NCI-H1694 (cell line): ENCODE measurements around the gene SAGE1.
"Not testable (repeated sequence)": the region's sequence is repeated elsewhere in the genome, so short reads cannot be mapped to it uniquely, and the experiment has no call there.

Source experiments
- DNase-seq: peaks from one replicate; lab custom pipeline; 2025; lab: John Stamatoyannopoulos, UW

SAGE1 gene

DNA sequence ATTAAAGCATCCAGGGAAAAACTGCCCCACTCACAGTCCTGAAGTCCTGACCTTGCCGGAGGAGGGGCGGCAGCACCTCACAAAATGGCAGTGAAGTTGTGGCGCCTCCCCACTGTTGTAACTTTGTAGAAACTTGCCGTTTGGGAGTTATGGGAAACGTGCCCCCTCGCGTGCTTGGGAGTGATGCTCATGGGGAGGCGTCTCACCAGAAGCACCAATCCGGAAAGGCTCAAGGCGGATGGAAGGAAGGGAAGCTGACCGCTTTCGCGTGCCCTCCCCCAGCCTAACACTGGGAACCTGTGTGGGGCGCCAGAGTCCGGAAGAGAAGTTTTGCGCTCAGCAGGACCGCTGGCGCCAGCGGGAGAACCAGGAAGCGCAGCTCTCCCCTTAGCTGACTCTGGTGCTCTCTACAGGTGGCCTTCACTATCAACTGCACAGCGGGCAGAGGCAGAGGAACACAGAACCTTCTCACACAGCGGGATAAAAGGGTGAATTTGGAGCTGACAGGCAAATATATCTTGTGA is at the start of gene SAGE1, which contains the start of gene CT45A10:
SAGE1 (plus strand) TSS at position 423 of the 524 bp plus-strand sequence. CDS start 2,527 bp downstream, outside the sequence.
CT45A10 (minus strand) TSS at position 151 of the 524 bp plus-strand sequence. CDS start 8,100 bp downstream, outside the sequence.
- no peak for DNase-seq

GRCh38 chrX:135854438-135854837 is 39.1 kb upstream of the SAGE1 start, which contains the start of gene CT45A8:
CT45A8 (minus strand) TSS chrX:135854538; CDS start chrX:135850783, 3,755 bp downstream.
- not testable (repeated sequence) for DNase-seq

- not testable (repeated sequence) for DNase-seq
Measured at GRCh38 chrX:135871712-135872111, 21.8 kb upstream of the SAGE1 start, which contains the start of gene CT45A9. CT45A9 (minus strand) TSS chrX:135871812; CDS start chrX:135868061, 3,751 bp downstream.

DNA sequence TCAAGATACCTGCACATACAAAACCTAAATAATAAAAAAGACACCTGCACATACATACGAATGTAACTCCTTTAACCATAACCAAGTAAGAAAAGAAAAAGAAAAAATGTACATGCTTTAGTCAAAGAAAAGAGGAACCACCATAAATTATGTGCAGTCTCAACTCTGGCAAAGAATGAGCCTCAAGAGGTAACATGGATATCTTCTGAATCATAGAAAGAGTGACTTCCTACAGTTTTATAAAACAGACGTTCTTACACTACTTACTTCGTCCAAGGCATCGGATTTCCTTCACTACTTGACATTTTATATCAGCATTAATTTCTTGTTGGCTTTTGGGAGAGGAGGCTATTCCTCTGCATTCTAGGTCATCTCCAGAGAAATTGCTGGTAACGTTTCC is 10.8 kb upstream of the SAGE1 start:
- not testable (repeated sequence) for DNase-seq

DNA sequence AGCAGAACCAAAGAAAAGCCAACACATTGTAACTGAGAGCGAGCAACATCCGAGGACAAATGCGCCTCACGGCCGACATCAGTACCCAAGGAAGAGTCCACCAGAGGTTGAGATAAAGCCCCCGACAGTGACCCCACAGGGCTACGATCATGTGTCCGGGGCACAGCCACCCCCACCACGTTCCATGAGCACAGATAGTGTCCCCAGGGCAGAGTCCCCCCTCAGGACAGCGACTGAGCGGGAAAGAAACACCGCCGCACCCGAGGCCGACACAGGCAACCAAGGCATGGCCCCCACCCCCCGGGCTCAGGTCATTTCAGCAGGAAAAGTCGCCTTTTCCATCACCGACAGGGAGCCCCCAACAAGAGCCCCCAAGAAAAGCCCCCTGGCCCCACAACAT is 5.3 kb upstream of the SAGE1 start:
- not testable (repeated sequence) for DNase-seq

GRCh38 chrX:135888976-135889375 is 4.5 kb upstream of the SAGE1 start:
- DNase-seq = peak; percentile 11

DNA sequence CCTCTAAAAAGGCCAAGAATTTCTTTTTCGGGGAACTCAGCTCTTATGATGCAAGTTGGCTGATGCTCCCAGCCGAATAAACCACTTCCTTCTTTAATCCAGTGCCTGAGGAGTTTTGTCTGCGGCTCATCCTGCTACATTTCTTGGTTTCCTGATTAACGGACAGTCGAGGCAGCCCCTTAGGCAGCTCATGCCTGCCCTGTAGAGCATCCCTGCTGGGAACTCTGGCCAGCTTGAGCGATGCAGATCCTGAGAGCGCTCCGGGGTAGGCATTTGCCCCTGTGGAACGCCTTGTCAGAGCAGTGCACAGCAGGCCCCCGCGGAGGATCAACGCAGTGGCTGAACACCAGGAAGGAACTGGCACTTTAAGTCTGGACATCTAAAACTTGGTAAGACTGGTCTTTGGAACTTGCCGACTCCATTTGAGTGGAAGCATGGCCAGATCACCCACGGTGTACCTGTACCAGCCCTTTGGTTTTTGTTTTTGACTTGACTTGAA is 3.4 kb upstream of the SAGE1 start:
- DNase-seq = no peak

- DNase-seq = no peak
Measured at GRCh38 chrX:135892781-135893180, 735 bp upstream of the SAGE1 start.

- no peak for DNase-seq
Measured at GRCh38 chrX:135910251-135910650, 16.7 kb downstream of the SAGE1 start.

DNA sequence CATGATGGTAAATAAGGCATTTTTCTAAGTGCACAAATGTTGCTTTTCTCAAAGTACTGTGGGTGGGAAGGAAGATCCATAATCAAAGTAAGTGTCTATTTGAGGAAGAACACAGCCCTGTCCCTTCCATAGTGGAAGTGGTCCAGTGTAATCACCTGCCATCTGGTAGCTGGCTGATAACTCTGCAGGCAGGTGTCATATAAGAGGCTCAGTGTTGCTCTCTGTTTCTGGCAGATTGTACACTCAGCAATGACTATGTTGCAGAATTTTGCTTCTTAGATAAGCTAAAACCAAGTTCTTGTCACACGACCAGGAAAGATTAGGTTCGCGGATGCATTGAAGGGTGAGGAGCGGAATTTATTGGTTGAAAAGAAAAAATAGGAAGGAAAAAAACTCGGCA is 20.9 kb downstream of the SAGE1 start:
- no peak for DNase-seq

DNA sequence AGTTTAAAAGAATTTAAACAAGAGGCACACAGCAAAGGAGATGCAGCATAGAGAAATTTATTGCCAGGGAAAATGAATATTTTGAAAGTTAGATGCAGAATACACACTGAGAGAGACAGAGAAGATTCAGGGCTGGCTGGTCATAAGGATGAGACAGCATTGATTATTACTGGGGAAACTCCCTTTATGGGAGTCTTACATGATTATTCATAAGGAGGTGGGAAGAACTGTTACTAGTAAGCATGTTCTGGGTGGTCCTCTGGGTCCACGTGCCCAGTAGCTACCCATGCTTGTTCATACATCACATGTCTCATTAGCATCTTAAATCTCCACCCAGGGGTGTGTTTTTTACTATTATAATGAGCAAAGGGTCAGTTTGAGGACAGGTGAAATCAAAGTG is 27.0 kb downstream of the SAGE1 start:
- not testable (repeated sequence) for DNase-seq

- no peak for DNase-seq
Measured at GRCh38 chrX:135923353-135923752, 29.8 kb downstream of the SAGE1 start.

- no peak for DNase-seq
Measured at GRCh38 chrX:135927897-135928296, 34.4 kb downstream of the SAGE1 start.

DNA sequence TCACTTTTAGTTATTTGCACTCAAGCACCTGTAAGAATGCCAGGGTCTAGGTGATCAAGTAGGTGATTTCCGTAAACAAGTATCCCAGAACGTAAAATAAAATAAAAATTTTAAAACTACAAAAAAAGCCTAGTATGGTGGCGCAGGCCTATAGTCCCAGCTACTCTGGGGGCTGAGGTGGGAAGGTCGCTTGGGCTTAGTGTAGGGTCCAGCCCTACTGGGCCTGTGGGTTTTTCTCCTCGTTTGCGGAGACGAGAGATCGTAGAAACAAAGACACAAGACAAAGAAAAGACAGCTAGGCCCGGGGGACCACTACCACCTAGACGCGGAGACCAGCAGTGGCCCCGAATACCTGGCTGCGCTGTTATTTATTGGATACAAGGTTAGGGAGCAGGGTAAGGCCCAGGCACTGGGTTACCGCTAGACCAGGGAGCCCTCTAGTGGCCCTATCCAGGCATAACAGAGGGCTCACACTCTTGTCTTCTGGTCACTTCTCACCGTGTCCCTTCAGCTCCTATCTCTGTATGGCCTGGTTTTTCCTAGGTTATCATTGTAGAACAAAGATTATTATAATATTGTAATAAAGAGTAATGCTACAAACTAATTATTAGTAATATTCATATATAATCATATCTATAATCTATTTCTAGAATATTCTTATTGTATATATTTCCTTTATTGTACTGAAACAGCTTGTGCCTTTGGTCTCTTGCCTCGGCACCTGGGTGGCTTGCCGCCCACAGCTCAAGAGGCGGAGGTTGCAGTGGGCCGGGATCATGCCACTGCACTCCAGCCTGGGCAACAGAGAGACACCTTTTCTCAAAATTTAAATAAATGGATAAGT is 38.4 kb downstream of the SAGE1 start:
- DNase-seq = peak; percentile 50

GRCh38 chrX:135944486-135944885 is 51.0 kb downstream of the SAGE1 start:
- no peak for DNase-seq

DNA sequence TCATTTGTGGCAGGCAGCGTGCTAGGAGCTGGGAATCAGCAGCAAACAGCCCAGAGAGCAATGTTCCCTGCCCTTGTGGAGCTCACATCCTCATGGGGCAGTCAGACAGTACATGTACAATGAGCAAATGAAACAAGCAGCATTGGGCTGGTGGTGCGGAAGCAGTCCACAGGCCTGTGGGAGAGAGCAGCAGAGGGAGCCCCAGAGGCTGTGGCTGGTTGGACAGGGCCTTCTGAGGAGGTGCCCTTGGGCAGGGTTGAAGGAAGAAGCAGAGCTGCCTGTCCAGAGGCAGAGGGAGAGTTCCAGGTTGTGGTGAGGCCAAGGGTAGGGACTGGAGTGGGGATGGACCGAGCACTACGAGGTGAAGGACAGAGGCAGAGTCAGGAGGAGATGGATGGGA is 57.8 kb downstream of the SAGE1 start:
- no peak for DNase-seq
